A549 (cell line): ENCODE results near the gene TMED9. TPM values are rescaled to one million over a fixed set of nuclear protein-coding genes. Genes with fewer than 3 reads are reported as not detected.

ENCODE experiments used
- ATAC-seq, 2 experiments: fragments of 200-7000 bp in 1 of 2; fragments of >200 bp in 1 of 2; cut with Nextera tagmentation in 1 of 2; cut with Tn5 transposase in 1 of 2; 3 replicates each; pipeline versions ENCODE4 v1.8.0 to v1.9.1; 2018 to 2020; ENCODE audit warnings: mild to moderate bottlenecking in 1 of 2, moderate library complexity in 1 of 2
- CTCF ChIA-PET: fragments of 300-600 bp; sonication (Branson Sonifier 250); formaldehyde crosslinking; extraction: SDS; loops from one replicate; lab custom pipeline; 2021; ENCODE audit warnings: antibody characterized with exemption, inconsistent platforms; lab: Yijun Ruan, JAX
- POLR2A ChIA-PET: fragments of 350-600 bp; formaldehyde crosslinking; extraction: SDS; loops from one replicate; lab custom pipeline; 2021; ENCODE audit warnings: antibody characterized with exemption, inconsistent platforms; lab: Yijun Ruan, JAX
- DNase-seq, 2 experiments: peaks; one replicate each; pipeline versions ENCODE4 v3.0.0 to v3.0.0-alpha.2; 2011 to 2016; ENCODE audit warnings: low read depth in 1 of 2, low spot score in 1 of 2
- FAIRE-seq: peaks from 2 replicates; lab custom pipeline; 2011; peaks lifted over from hg19 to GRCh38; lab: Jason Lieb, UNC
- H3K27ac ChIP-seq, 2 experiments: fragments of >200 bp; sonication (Bioruptor Twin); formaldehyde crosslinking; 3 replicates each; pipeline ENCODE4 v1.5.1; 2016 to 2017
- H3K4me1 ChIP-seq: fragments of >200 bp; sonication (Bioruptor Twin); formaldehyde crosslinking; 3 replicates; pipeline ENCODE4 v1.6.1; 2016
- H3K4me2 ChIP-seq: fragments of >200 bp; sonication (Bioruptor Twin); formaldehyde crosslinking; 3 replicates; pipeline ENCODE4 v1.6.1; 2016
- H3K4me3 ChIP-seq: fragments of >200 bp; sonication (Bioruptor Twin); formaldehyde crosslinking; 3 replicates; pipeline ENCODE4 v1.5.1; 2016
- H3K9me3 ChIP-seq: fragments of >200 bp; sonication (Bioruptor Twin); formaldehyde crosslinking; 3 replicates; pipeline ENCODE4 v1.6.1; 2016
- CBX8 ChIP-seq: fragments of 200-600 bp; sonication (generic); IDR thresholded peaks from 2 replicates; pipeline ENCODE4 v1.6.1; 2016
- CEBPB ChIP-seq, 2 experiments: fragments of >200 bp in 1 of 2; sonication (Bioruptor Twin) in 1 of 2; formaldehyde crosslinking in 1 of 2; IDR thresholded peaks; 2 replicates each; pipeline ENCODE4 v1.6.1; 2012 to 2016
- EHF ChIP-seq: fragments of 250-450 bp; sonication (Bioruptor Pico); IDR thresholded peaks from 2 replicates; pipeline ENCODE4 v1.5.0; 2020; ENCODE audit warnings: mild to moderate bottlenecking
- EHMT2 ChIP-seq: fragments of 200-600 bp; sonication (generic); IDR thresholded peaks from 2 replicates; pipeline ENCODE4 v1.6.1; 2016; ENCODE audit warnings: antibody characterized with exemption, low read depth, mild to moderate bottlenecking, moderate library complexity
- HDAC2 ChIP-seq: fragments of 200-600 bp; sonication (generic); IDR thresholded peaks from 2 replicates; pipeline ENCODE4 v1.6.1; 2016
- HOXB13 ChIP-seq: fragments of 250-450 bp; sonication (Bioruptor Pico); IDR thresholded peaks from 2 replicates; pipeline ENCODE4 v1.5.0; 2020; ENCODE audit warnings: low read depth, mild to moderate bottlenecking, moderate library complexity
- HOXB5 ChIP-seq: fragments of 250-450 bp; sonication (Bioruptor Pico); IDR thresholded peaks from 2 replicates; pipeline ENCODE4 v1.5.0; 2020; ENCODE audit warnings: mild to moderate bottlenecking, moderate library complexity
- JUNB ChIP-seq: fragments of >200 bp; sonication (Bioruptor Twin); formaldehyde crosslinking; IDR thresholded peaks from 2 replicates; pipeline ENCODE4 v1.6.1; 2016
- KDM5A ChIP-seq: fragments of 200-600 bp; sonication (generic); IDR thresholded peaks from 2 replicates; pipeline ENCODE4 v1.6.1; 2016; ENCODE audit warnings: antibody characterized with exemption, mild to moderate bottlenecking
- MAZ ChIP-seq: fragments of 150-350 bp; IDR thresholded peaks from 2 replicates; pipeline ENCODE4 v1.6.1; 2014; ENCODE audit warnings: antibody characterized with exemption, low read depth, low read length, borderline replicate concordance
- NFE2L2 ChIP-seq: fragments of 150-350 bp; conservative IDR thresholded peaks from 2 replicates; pipeline ENCODE4 v1.6.1; 2014; ENCODE audit warnings: low read length
- NPAS2 ChIP-seq: fragments of 250-450 bp; sonication (Bioruptor Pico); IDR thresholded peaks from 2 replicates; pipeline ENCODE4 v1.8.0; 2022; ENCODE audit warnings: mild to moderate bottlenecking, moderate library complexity, borderline replicate concordance
- NR3C1 ChIP-seq: fragments of >200 bp; sonication (Bioruptor Twin); formaldehyde crosslinking; IDR thresholded peaks from 3 replicates; pipeline ENCODE4 v1.6.1; 2017
- POLR2A ChIP-seq: IDR thresholded peaks from 2 replicates; pipeline ENCODE4 v1.6.1; 2012; ENCODE audit warnings: mild to moderate bottlenecking, low read length
- POLR2AphosphoS2 ChIP-seq: conservative IDR thresholded peaks from 2 replicates; pipeline ENCODE4 v1.6.1; 2012; ENCODE audit warnings: low read length, improper control_type of control experiment, inconsistent platforms
- RCOR1 ChIP-seq: fragments of 150-350 bp; IDR thresholded peaks from 2 replicates; pipeline ENCODE4 v1.6.1; 2014; ENCODE audit warnings: antibody characterized with exemption, low read length, low read depth
- RFX5 ChIP-seq: fragments of 450-650 bp; IDR thresholded peaks from 2 replicates; pipeline ENCODE4 v1.7.1; 2014; ENCODE audit warnings: antibody characterized with exemption, mild to moderate bottlenecking, moderate library complexity
- SMC3 ChIP-seq: fragments of >200 bp; sonication (Bioruptor Twin); formaldehyde crosslinking; IDR thresholded peaks from 3 replicates; pipeline ENCODE4 v1.6.1; 2018; ENCODE audit warnings: inconsistent platforms
- SREBF2 ChIP-seq: fragments of 450-650 bp; IDR thresholded peaks from 2 replicates; pipeline ENCODE4 v1.6.1; 2014; ENCODE audit warnings: mild to moderate bottlenecking, moderate library complexity
- TFCP2L1 ChIP-seq: fragments of 250-450 bp; sonication (Bioruptor Pico); IDR thresholded peaks from 2 replicates; pipeline ENCODE4 v1.5.0; 2021; ENCODE audit warnings: mild to moderate bottlenecking
- TP53 ChIP-seq: fragments of 250-450 bp; sonication (Bioruptor Pico); IDR thresholded peaks from 2 replicates; pipeline ENCODE4 v1.5.0; 2021; ENCODE audit warnings: mild to moderate bottlenecking, moderate library complexity
- ZSCAN20 ChIP-seq: fragments of 250-450 bp; sonication (Bioruptor Pico); IDR thresholded peaks from 2 replicates; pipeline ENCODE4 v1.8.0; 2022; ENCODE audit warnings: mild to moderate bottlenecking, moderate library complexity
- WGBS: methylation state at CpG from one replicate; pipeline ENCODE4 v1.1.6; 2017; ENCODE audit errors: missing lambda C conversion rate; 5-methylcytosine and 5-hydroxymethylcytosine counted together
- polyA plus RNA-seq, 4 experiments: library from polyadenylated mRNA; depleted of rRNA in 3 of 4; stranded (reverse); fragments of >200 nt; fragmentation: RNase III in 1 of 4; extraction: RNeasy Plus Mini Kit Qiagen cat#74134 plus additional on column Dnase treatment in 1 of 4; gene quantifications; 2 replicates in 3 of 4; 3 replicates in 1 of 4; pipeline ENCODE4 v1.2.3, GENCODE V29; 2011 to 2017
- TF ChIP-seq, protein P1 (sequence below): fragments of 250-450 bp; sonication (Bioruptor Pico); IDR thresholded peaks from 2 replicates; pipeline ENCODE4 v1.5.0; 2021; ENCODE audit warnings: mild to moderate bottlenecking, moderate library complexity, borderline replicate concordance

The TMED9 gene
- polyA plus RNA-seq, 2 of the 4 experiments (the other 2 are of a cell fraction), result 168 to 236 TPM

DNA sequence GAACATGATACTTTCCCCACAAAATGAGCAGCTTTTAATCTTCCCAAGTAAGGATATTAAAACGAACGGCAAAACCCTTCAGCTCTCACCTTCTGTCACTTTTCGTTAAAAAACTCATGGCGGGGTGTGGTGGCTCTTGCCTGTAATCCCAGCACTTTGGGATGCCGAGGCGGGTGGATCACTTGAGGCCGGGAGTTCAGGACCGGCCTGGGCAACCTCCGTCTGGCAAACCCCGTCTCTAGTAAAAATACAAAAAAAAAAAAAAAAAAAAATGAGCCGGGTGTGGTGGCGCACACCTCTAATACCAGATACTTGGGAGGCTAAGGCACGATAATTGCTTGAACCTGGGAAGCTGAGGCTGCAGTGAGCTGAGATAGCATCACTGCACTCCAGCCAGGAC lies 902 bp downstream of the TMED9 start:
- peak overlapping the region; percentile 94 for H3K4me3 ChIP-seq
- ATAC-seq (no peak), FAIRE-seq (no peak), DNase-seq (no peak)
- POLR2A ChIA-PET, result interaction anchor here (1.0 to 1.4 kb wide), 4 partner anchors 11 to 96 kb away, joined by 3 to 5 read pairs (median 4); partner anchors contain the start of genes DDX41 and PDLIM7
- TF ChIP-seq TFCP2L1 (no peak), HDAC2 (no peak), ZSCAN20 (CRISPR knock-in tag) (no peak), RFX5 (no peak), POLR2AphosphoS2 (no peak), CBX8 (no peak), MAZ (no peak), KDM5A (no peak), EHF (no peak), SREBF2 (no peak), NFE2L2 (no peak), HOXB13 (CRISPR knock-in tag) (no peak), HOXB5 (CRISPR knock-in tag) (no peak), CEBPB (IDR thresholded peaks at IDR 0.05) (no peak), RCOR1 (no peak), NR3C1 (no peak), TP53 (CRISPR knock-in tag) (no peak), POLR2A (no peak)
- TF ChIP-seq, protein P1, sequence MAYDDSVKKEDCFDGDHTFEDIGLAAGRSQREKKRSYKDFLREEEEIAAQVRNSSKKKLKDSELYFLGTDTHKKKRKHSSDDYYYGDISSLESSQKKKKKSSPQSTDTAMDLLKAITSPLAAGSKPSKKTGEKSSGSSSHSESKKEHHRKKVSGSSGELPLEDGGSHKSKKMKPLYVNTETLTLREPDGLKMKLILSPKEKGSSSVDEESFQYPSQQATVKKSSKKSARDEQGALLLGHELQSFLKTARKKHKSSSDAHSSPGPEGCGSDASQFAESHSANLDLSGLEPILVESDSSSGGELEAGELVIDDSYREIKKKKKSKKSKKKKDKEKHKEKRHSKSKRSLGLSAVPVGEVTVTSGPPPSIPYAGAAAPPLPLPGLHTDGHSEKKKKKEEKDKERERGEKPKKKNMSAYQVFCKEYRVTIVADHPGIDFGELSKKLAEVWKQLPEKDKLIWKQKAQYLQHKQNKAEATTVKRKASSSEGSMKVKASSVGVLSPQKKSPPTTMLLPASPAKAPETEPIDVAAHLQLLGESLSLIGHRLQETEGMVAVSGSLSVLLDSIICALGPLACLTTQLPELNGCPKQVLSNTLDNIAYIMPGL (CRISPR knock-in tag), result no peak
- H3K4me2 ChIP-seq, result peak overlapping the region; percentile 95
- 58% methylated on average over 13 of the region's 13 CpGs for WGBS
- H3K4me1 ChIP-seq, result peaks cover 10% of the 10 kb centered on the region; the same call in 2 of the 3 replicates
- CTCF ChIA-PET, result interaction anchor here (0.6 to 4.9 kb wide), 8 partner anchors 9 to 597 kb away, joined by 3 to 24 read pairs (median 3); no protein-coding TSS in a partner anchor
- H3K9me3 ChIP-seq, result no peaks in the 10 kb centered on the region
- peak overlapping the region; percentile 92 to 96 for H3K27ac ChIP-seq

DNA sequence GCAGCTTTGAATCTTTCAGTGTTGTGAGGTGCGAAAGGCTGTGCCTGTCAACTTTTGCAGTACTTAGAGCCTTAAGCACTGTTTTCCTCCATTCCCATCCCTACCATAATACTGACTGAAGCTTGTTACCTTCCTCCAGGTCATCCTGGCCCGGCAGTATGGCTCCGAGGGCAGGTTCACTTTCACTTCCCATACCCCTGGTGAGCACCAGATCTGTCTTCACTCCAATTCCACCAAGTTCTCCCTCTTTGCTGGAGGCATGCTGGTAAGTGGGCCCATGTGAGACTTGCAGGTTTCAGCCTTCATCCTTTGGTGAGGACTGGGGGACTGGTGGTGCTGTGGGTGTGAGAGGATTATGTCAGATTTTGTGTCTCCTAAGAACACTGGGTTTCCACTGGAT lies 1.5 kb downstream of the TMED9 start:
- FAIRE-seq (no peak), DNase-seq (no peak), ATAC-seq (no peak)
- ChIA-PET POLR2A (no interaction called here), CTCF (interaction anchor here (0.6 to 4.9 kb wide), 7 partner anchors 8 to 596 kb away, joined by 3 to 24 read pairs (median 3); no protein-coding TSS in a partner anchor)
- TF ChIP-seq TP53 (CRISPR knock-in tag), result no peak
- TF ChIP-seq MAZ, result no peak
- TF ChIP-seq SMC3, result no peak
- no peak for TF ChIP-seq EHMT2
- no peak for TF ChIP-seq NPAS2 (CRISPR knock-in tag)
- H3K27ac ChIP-seq, result no peak overlapping the region
- H3K4me3 ChIP-seq, result no peak overlapping the region; the same call in 2 of the 3 replicates
- 98% methylated on average over 3 of the region's 3 CpGs for WGBS
- H3K4me2 ChIP-seq, result peak overlapping the region; percentile 95
- no peaks in the 10 kb centered on the region for H3K9me3 ChIP-seq
- peaks cover 10% of the 10 kb centered on the region; the same call in 2 of the 3 replicates for H3K4me1 ChIP-seq

DNA sequence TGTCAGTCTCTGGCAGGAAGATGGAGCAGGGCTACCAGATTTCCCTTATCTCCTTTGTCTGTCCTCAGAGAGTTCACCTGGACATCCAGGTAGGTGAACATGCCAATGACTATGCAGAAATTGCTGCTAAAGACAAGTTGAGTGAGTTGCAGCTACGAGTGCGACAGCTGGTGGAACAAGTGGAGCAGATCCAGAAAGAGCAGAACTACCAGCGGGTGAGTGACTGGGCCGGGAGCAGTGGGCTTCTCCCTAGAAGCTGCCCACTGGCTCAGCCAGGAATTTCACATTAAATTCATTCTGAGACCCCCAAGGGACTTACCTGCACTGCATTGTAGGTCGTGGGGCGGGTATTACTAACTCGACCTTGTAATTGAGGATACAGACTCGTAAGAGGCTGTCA lies 2.1 kb downstream of the TMED9 start:
- 88% methylated on average over 8 of the region's 8 CpGs for WGBS
- FAIRE-seq, result no peak
- no peak for ATAC-seq

More for the DNA sequence above, 2.1 kb downstream of the TMED9 start:
- POLR2A ChIA-PET, result no interaction called here
- Histone ChIP-seq H3K27ac (no peak overlapping the region), H3K4me3 (no peak overlapping the region), H3K9me3 (no peaks in the 10 kb centered on the region), H3K4me2 (no peak overlapping the region), H3K4me1 (peaks cover 15% of the 10 kb centered on the region; the same call in 2 of the 3 replicates)
- no peak for TF ChIP-seq JUNB
- DNase-seq, result no peak
- CTCF ChIA-PET, result interaction anchor here (1.5 to 4.9 kb wide), 2 partner anchors 14 to 190 kb away, joined by 3 to 24 read pairs; no protein-coding TSS in a partner anchor
